HG02970 (cell line): ENCODE data around the gene AGAP1.

Experiments
- ATAC-seq: cut with Tn5 transposase; IDR thresholded peaks from one replicate; pipeline ENCODE4 v1.9.1; 2021; ENCODE audit warnings: mild to moderate bottlenecking, moderate library complexity, moderate number of reproducible peaks; ENCODE audit not compliant: unreplicated experiment, low FRiP score

AGAP1 gene

DNA sequence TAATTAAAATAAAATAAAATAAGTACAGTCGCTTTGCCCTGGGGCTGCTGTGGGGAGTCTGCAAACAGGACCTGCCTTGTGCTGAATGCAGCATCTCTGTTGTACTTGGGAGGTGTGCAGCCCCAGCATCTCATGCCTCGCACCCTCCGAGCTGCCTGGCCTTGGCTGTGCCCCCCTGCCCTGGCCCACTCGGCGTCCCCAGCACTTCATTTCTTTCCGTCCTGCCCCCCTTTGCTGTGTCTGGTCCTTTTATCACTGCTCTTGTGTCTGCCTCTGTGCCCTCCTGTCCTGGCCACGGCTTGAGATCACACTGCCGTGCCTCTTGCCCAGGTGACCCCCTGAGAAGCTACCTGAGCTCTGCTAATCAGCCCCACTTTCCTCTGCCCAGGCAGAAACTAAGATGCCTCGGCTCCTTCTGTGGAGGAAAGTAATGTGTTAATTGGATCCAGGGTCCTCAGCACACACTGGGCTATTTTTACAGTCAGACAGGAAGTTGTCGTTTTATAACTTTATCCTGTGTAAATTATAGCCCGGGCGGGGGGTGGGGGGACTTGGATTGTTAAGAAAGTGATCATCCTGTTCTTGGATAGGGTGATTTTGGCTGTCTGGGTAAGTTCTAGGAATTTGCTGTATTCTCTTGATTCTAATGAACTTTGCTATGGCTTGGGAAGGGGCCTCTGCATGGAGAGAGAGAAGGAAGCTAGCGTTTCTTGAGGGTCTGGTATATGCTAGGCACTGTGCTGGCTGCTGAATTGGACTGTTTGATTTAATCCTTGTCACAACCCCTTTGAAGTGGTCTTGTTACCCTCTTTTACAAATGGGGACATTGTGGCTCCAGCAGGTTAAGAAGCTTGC is 69.4 kb downstream of the AGAP1 start:
- ATAC-seq: no peak

- ATAC-seq: no peak
Measured at GRCh38 chr2:235564066-235564465, 70.2 kb downstream of the AGAP1 start.

DNA sequence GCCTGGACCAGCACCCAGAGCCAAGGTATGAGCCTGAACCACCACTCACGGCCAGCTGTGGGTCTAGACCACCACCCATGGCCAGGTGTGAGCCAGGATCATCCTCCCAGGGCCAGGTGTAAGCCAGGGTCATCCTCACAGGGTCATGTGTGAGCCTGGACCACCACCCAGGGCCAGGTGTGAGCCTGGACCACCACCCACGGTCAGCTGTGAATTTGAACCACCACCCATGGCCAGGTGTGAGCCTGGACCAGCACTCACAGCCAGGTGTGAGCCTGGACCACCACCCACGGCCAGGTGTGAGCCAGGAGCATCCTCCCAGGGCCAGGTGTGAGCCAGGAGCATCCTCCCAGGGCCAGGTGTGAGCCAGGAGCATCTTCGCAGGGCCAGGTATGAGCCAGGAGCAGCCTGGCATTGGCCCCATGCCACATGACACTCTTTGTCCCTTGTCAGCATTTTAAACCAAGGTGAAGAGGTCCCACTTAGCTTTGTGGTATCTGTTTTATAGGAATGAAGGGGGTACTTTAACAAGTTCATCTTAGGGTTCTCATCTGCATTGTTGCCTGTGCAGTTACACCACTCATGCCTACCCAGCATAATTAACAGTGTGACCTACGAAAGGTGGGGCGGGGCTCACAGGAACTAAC is 71.2 kb downstream of the AGAP1 start:
- no peak for ATAC-seq

GRCh38 chr2:235566415-235566814 is 72.6 kb downstream of the AGAP1 start:
- no peak for ATAC-seq

DNA sequence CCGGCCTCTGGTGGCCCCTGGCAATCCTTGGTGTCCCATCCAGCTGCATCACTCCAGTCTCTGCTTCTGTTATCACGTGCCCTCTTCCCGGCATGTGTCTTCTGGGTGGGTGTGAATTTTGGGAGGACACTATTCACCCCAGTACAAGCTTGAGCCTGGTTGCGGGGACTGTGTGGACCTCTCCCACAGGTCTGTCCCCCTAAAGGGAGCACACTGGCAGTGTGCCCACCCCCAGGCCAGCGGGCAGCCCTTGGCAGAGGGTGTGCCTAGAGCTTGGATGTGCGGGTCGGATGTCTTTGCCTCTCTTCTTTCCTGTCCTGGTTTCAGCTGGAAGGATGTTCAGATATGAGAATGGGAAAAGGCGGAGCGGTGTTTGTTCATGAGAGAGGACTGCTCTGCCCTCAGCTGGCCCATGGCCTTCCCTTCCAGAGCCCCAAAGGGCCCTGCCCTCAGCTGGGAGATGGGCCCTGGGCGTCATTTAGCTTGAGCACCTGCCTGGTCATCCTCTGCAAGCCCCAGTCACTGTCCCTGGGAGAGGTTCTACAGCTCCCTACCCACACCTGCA is 73.2 kb downstream of the AGAP1 start:
- no peak for ATAC-seq

DNA sequence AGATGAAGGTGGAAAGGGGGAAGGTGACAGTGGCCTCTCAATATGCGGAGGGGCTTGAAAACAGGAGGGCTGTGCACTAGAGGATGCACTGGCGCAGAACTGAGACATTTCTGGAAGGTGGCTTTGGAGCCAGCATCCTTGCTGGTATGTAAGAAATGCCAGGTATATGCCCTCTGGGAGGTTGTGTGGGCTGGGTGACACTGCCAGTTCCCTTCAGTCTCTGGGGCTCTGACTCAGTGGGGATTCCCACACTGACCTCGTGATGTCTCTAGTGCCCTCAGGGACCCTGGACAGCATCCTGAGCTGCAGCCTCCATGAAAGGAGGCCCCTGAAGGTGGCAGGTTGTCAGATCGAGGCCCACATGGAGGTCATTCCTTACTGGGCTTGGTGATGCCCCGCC is 74.0 kb downstream of the AGAP1 start:
- ATAC-seq: no peak

GRCh38 chr2:235568431-235568830 is 74.6 kb downstream of the AGAP1 start:
- no peak for ATAC-seq

- no peak for ATAC-seq
Measured at GRCh38 chr2:235569837-235570236, 76.0 kb downstream of the AGAP1 start.

- no peak for ATAC-seq
Measured at GRCh38 chr2:235570256-235570655, 76.4 kb downstream of the AGAP1 start.

DNA sequence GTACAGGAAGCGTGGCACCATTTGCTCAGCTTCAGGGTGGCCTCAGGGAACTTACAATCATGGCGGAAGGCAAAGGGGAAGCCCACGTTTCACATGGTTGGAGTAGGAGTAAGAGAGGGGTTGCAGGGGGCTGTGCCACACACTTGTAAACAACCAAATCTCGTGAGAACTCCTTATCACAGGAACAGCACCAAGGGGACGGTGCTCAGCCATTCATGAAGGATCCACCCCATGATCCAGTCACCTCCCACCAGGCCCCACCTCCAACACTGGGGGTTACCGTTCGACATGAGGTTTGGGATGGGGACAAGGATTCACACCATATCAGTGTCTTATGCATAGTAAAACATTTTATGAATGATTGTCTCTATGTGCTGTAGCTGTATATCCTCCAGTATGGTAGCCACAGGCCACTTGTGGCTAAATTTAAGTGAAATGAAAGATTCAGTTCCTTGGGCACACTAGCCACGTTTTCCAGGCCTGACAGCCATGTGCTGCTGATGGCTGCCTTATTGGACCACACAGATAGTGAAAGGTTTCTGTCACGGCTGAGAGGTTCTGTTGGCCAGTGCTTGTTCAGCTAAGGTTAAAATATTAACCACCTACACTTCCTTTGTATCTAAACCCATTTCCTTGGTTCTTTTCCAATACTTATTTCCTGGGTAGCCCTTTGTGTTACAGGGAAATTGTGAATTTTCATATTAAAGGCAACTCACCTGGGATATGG is 77.3 kb downstream of the AGAP1 start:
- ATAC-seq: no peak

DNA sequence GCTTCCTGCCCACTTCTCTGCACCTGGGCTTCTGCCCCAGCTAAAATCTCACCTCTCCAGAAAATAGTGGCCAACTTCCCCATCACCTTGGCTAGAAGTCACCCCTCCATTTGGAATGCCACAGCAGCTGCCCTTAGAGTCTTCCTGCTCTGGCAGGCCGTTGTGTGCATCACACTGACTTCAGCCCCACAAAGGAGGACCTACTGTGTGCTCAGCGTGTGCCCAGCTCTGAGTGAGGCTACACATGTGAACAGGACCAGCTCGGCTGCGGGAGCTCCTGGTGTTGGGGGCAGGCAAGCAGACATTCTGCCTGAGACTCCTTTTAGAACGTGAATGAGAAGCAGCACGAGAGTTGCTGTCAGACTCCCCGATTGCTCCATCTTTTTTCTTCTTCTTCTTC is 78.7 kb downstream of the AGAP1 start:
- no peak for ATAC-seq

- ATAC-seq: no peak
Measured at GRCh38 chr2:235573331-235574221, 79.7 kb downstream of the AGAP1 start.

DNA sequence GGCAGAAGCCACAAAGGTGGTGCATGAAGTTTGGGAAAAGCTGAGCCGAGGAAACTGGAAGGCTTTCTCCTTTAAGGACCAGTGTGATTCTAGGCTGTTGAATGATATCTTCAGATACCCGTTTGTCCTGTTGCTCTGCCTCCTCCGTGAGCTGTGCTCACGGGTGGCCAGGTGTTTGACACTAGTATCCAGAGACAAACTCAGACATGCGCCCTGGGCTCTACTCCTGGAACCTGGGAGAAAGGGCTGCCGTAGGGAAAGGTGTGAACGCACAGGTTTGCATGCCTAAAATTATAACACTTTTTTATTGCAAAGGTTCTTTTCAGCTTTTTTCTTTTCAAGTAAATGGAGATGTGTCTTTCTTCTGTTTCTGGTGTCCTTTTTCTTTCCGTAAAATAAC is 81.6 kb downstream of the AGAP1 start:
- no peak for ATAC-seq

- ATAC-seq: no peak
Measured at GRCh38 chr2:235575904-235576303, 82.1 kb downstream of the AGAP1 start.

- no peak for ATAC-seq
Measured at GRCh38 chr2:235576337-235576910, 82.6 kb downstream of the AGAP1 start.

GRCh38 chr2:235577404-235578330 is 83.8 kb downstream of the AGAP1 start:
- no peak for ATAC-seq

- ATAC-seq: no peak
Measured at GRCh38 chr2:235579128-235579527, 85.3 kb downstream of the AGAP1 start.

- ATAC-seq: no peak
Measured at GRCh38 chr2:235580426-235581157, 86.7 kb downstream of the AGAP1 start.
